Upper lobe of right lung (tissue), 1 donor: ENCODE data around the gene GOLGA6C. TPM values are rescaled to one million over a fixed set of nuclear protein-coding genes. Genes with fewer than 3 reads are reported as not detected.
"Not testable (repeated sequence)": the region's sequence is repeated elsewhere in the genome, so short reads cannot be mapped to it uniquely, and the experiment has no call there.

Experiments used
- ATAC-seq: fragments of 200-7000 bp; cut with Tn5 transposase; one replicate; pipeline ENCODE4 v1.9.1; 2020; ENCODE audit warnings: mild to moderate bottlenecking, moderate library complexity
- DNase-seq: peaks from one replicate; pipeline ENCODE4 v3.0.0-alpha.2; 2020
- H3K27ac ChIP-seq: fragments of 200-600 bp; one replicate; pipeline ENCODE4 v1.8.0; 2022
- H3K27me3 ChIP-seq: fragments of 200-600 bp; one replicate; pipeline ENCODE4 v1.8.0; 2022; ENCODE audit warnings: mild to moderate bottlenecking
- H3K36me3 ChIP-seq: fragments of 200-600 bp; one replicate; pipeline ENCODE4 v1.8.0; 2022
- H3K4me1 ChIP-seq: fragments of 200-600 bp; one replicate; pipeline ENCODE4 v1.8.0; 2022
- H3K4me3 ChIP-seq: fragments of 200-600 bp; one replicate; pipeline ENCODE4 v1.8.0; 2022; ENCODE audit warnings: mild to moderate bottlenecking
- H3K9me3 ChIP-seq: fragments of 200-600 bp; one replicate; pipeline ENCODE4 v1.8.0; 2022
- CTCF ChIP-seq: fragments of 200-600 bp; IDR thresholded peaks from one replicate; pipeline ENCODE4 v1.8.0; 2022; ENCODE audit warnings: antibody characterized with exemption
- intact Hi-C: fragments of 100-400 bp; cut with DNase I; formaldehyde crosslinking; loops from one replicate; pipeline ENCODE4 v1.11.0; 2022
- total RNA-seq: library from RNA; stranded (reverse); fragmentation: NEBNext Ultra II Directional; extraction: Animal tissue kit (Norgen Biotek cat#: 25700); gene quantifications from one replicate; pipeline ENCODE4 v1.2.1, GENCODE V29; 2021
- donor health status: DM: no; HTN: yes; CAD: no; lungs with severe emphysema.

The GOLGA6C gene
- total RNA-seq, 1 donor from 2014 or later: not detected

GRCh38 chr15:75309711-75310110 is 51.6 kb downstream of the GOLGA6C start:
- intact Hi-C loops: no loop called here
- Histone ChIP-seq H3K36me3 (no peaks in the 10 kb centered on the region), H3K4me1 (no peaks in the 10 kb centered on the region), H3K4me3 (no peak overlapping the region), H3K9me3 (no peaks in the 10 kb centered on the region), H3K27me3 (peaks cover 10% of the 10 kb centered on the region), H3K27ac (no peak overlapping the region)
- DNase-seq (no peak), ATAC-seq (no peak)
- TF ChIP-seq CTCF: no peak

GRCh38 chr15:75312548-75312947 is 54.4 kb downstream of the GOLGA6C start:
- DNase-seq, H3K9me3 ChIP-seq, H3K36me3 ChIP-seq, H3K27me3 ChIP-seq, H3K4me3 ChIP-seq, H3K4me1 ChIP-seq, ATAC-seq, intact Hi-C loops, H3K27ac ChIP-seq: not testable (repeated sequence)

- DNase-seq: no peak
- peaks cover 6% of the 10 kb centered on the region for H3K27me3 ChIP-seq
- H3K4me3 ChIP-seq: no peak overlapping the region
- H3K4me1 ChIP-seq: no peaks in the 10 kb centered on the region
- ATAC-seq: no peak
- H3K36me3 ChIP-seq: no peaks in the 10 kb centered on the region
- no peaks in the 10 kb centered on the region for H3K9me3 ChIP-seq
- no peak for TF ChIP-seq CTCF
- no peak overlapping the region for H3K27ac ChIP-seq
- intact Hi-C loops: no loop called here
Observed at GRCh38 chr15:75313116-75313845, 55.1 kb downstream of the GOLGA6C start.

GRCh38 chr15:75314552-75315290 is 56.6 kb downstream of the GOLGA6C start:
- H3K27ac ChIP-seq: no peak overlapping the region
- H3K4me1 ChIP-seq: no peaks in the 10 kb centered on the region
- no peak for TF ChIP-seq CTCF
- H3K27me3 ChIP-seq: no peaks in the 10 kb centered on the region
- no peaks in the 10 kb centered on the region for H3K9me3 ChIP-seq
- intact Hi-C loops: no loop called here
- no peak overlapping the region for H3K4me3 ChIP-seq
- no peaks in the 10 kb centered on the region for H3K36me3 ChIP-seq
- DNase-seq: no peak
- ATAC-seq: no peak

- intact Hi-C loops, H3K27me3 ChIP-seq, H3K27ac ChIP-seq, DNase-seq, H3K4me3 ChIP-seq, H3K9me3 ChIP-seq, H3K4me1 ChIP-seq, H3K36me3 ChIP-seq: not testable (repeated sequence)
- ATAC-seq: peak; percentile 43
Observed at GRCh38 chr15:75319231-75319897, 61.2 kb downstream of the GOLGA6C start.

Other genes starting within 250 kb of the GOLGA6C start
- 13.1 TPM for gene PPCDC, start 234.7 kb upstream of the GOLGA6C start, total RNA-seq
- gene C15orf39, start 56.5 kb upstream of the GOLGA6C start, total RNA-seq: 33.3 TPM
- gene GOLGA6D, start 24.5 kb downstream of the GOLGA6C start, total RNA-seq: not detected
- 57.5 TPM for gene COMMD4, start 77.7 kb downstream of the GOLGA6C start, total RNA-seq
- gene NEIL1, start 88.7 kb downstream of the GOLGA6C start, total RNA-seq: 42.1 TPM
- gene MAN2C1, start 110.3 kb downstream of the GOLGA6C start, total RNA-seq: 252 TPM
- gene SIN3A, start 193.4 kb downstream of the GOLGA6C start, total RNA-seq: 56.0 TPM